ENCODE measurements around the gene WDR27.

The WDR27 gene

DNA sequence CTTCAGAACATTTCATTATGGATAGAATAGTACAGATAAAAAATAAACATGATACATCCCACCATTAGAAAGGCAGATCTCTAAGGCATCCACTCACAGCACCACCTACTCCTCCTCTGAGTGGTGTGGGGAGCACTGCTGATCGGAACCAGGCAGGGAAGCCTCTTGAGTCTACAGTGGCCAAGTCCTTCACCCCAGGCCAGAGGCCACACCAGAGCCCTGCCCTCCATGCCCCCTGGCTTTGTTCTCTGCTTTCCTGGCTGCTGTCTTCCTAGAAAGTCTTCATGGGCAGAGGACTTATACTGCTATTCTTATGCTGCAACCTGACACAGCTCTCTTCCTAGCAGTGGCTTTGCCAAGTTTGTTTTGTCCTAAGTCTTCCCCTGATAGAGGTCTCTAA is 246.4 kb downstream of the WDR27 start:
- no peak for DNase-seq (ENCODE audit: low spot score)
- TF ChIP-seq, protein P1, sequence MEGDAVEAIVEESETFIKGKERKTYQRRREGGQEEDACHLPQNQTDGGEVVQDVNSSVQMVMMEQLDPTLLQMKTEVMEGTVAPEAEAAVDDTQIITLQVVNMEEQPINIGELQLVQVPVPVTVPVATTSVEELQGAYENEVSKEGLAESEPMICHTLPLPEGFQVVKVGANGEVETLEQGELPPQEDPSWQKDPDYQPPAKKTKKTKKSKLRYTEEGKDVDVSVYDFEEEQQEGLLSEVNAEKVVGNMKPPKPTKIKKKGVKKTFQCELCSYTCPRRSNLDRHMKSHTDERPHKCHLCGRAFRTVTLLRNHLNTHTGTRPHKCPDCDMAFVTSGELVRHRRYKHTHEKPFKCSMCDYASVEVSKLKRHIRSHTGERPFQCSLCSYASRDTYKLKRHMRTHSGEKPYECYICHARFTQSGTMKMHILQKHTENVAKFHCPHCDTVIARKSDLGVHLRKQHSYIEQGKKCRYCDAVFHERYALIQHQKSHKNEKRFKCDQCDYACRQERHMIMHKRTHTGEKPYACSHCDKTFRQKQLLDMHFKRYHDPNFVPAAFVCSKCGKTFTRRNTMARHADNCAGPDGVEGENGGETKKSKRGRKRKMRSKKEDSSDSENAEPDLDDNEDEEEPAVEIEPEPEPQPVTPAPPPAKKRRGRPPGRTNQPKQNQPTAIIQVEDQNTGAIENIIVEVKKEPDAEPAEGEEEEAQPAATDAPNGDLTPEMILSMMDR (IDR thresholded peaks at IDR 0.05; ENCODE audit: borderline replicate concordance, control extremely low read depth, extremely low read depth, insufficient read depth, missing control alignments): no peak
- in situ Hi-C loops (cut with MboI; ENCODE audit: low sequenced_read_pairs, unreplicated experiment): no loop called here

DNA sequence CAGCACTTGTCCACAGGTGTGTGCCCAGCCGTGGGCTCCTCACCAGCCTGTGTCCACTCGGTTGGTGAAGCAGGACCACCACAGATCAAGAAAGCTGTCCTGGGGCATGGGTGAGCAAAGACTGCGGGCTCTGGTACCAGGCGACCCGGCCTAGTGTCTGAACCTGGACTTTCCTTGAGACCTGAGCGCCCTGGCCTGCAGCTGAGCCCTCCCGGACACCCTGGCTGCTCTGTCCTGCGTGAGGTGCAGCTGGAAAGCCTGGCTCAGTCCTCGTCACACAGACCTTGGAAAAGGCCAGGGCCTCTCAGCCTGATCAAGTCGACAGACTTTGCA is 247.0 kb downstream of the WDR27 start:
- TF ChIP-seq, protein P1 (IDR thresholded peaks at IDR 0.05; ENCODE audit: borderline replicate concordance, control extremely low read depth, extremely low read depth, insufficient read depth, missing control alignments): no peak
- in situ Hi-C loops (cut with MboI; ENCODE audit: low sequenced_read_pairs, unreplicated experiment): no loop called here
- no peak for DNase-seq (ENCODE audit: low spot score)

DNA sequence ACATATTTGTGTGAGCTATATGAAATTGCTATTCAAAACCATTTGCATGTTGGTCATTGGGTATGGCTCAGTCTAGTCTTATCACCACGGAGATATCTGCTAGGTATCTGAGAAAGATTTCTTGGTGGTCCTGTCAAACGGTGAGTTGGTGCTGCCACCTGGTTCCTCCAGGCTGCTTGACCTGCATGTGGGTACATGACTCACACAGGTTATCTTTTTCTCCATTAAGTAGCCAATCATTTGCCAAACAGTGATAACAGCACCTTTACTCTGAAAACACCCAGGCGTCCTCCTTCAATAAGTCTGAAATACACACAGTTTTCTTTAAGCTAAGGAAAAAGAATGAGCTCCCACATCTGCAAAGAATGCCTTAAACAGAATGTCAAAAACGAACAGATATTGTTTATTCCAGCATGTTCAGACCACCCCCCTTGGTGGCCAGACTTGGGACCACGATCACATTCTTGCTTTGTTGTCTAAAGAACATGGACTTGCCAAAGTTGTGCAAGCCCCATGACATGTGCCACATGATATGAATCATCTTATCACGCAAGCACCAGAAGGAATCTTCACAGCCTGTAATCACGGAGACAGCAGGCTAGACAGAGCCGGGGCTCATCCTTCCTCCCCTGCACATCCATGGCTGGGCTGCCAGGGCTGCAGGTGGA is 247.5 kb downstream of the WDR27 start:
- TF ChIP-seq, protein P1 (IDR thresholded peaks at IDR 0.05; ENCODE audit: borderline replicate concordance, control extremely low read depth, extremely low read depth, insufficient read depth, missing control alignments): no peak
- in situ Hi-C loops (cut with MboI; ENCODE audit: low sequenced_read_pairs, unreplicated experiment): no loop called here
- DNase-seq (ENCODE audit: low spot score): no peak

DNA sequence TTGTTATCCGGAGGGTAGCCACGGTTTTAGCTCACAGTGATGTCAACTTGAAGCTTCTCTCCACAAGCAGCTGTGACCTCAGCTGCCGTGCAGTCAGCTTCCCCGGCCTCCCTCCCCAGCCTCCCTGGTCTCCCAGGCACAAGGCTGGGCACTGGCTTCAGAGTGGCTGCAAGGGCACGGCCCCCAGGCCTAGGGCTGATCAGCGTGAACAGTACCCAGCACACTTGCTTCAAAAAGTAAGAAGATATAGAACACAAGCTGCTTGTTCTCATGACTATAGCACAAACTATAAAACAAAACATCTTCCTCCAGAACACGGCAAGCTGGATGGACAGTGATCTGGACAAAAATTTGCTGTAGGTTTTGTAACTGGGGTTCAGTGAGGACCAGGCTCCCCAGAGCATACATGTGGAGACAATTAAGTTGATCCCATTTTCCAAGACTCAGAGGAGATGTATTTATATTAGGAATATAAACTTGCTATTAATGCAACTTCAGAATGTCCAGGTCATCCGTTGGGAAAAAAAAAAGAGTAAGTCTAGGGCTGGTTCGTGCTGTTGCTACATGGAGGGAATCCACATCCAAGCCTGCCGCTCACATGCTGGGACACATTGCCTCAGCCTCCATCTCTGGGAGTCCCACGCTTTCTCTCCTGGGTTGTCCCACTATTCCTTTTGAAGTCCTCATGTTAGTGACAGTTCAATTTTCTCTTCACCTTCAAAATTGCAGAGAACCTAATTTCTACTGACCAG is 248.8 kb downstream of the WDR27 start:
- TF ChIP-seq, protein P1 (IDR thresholded peaks at IDR 0.05; ENCODE audit: borderline replicate concordance, control extremely low read depth, extremely low read depth, insufficient read depth, missing control alignments): no peak
- in situ Hi-C loops (cut with MboI; ENCODE audit: low sequenced_read_pairs, unreplicated experiment): no loop called here
- no peak for DNase-seq (ENCODE audit: low spot score)

DNA sequence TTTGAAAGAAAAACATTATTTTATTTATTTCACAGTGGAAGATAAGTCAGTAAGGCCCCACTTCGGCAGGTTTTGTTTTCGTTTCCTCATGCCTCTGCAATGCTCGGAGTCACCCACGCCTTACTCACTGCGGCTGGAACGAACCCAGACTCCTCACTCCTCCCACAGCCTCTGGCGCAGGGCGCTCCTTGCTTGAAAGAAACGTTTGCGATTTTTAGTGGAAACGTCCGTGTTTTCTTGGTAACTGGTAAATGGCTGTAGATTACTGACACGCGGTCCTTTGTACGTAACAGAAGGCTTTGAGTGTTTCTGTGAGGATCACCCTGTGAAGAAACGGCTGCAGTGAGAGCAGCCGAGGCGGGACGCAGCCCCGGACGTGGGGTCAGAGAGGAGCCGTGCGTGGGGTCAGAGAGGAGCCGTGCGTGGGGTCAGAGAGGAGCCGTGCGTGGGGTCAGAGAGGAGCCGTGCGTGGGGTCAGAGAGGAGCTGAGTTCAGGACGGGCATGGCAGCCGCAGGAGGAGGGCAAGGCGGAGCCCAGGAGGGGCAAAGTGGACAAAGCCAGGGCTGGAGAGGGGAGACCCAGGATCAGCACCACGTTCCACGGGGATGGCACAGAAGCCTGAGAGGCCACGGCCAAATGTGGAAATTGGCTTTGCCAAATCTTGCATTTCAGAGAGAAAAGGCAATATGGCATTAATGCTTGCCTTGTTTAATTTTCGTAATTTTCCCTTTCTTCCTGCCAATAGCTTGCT is 249.5 kb downstream of the WDR27 start:
- in situ Hi-C loops (cut with MboI; ENCODE audit: low sequenced_read_pairs, unreplicated experiment): no loop called here
- DNase-seq (ENCODE audit: low spot score): no peak
- TF ChIP-seq, protein P1 (IDR thresholded peaks at IDR 0.05; ENCODE audit: borderline replicate concordance, control extremely low read depth, extremely low read depth, insufficient read depth, missing control alignments): no peak

DNA sequence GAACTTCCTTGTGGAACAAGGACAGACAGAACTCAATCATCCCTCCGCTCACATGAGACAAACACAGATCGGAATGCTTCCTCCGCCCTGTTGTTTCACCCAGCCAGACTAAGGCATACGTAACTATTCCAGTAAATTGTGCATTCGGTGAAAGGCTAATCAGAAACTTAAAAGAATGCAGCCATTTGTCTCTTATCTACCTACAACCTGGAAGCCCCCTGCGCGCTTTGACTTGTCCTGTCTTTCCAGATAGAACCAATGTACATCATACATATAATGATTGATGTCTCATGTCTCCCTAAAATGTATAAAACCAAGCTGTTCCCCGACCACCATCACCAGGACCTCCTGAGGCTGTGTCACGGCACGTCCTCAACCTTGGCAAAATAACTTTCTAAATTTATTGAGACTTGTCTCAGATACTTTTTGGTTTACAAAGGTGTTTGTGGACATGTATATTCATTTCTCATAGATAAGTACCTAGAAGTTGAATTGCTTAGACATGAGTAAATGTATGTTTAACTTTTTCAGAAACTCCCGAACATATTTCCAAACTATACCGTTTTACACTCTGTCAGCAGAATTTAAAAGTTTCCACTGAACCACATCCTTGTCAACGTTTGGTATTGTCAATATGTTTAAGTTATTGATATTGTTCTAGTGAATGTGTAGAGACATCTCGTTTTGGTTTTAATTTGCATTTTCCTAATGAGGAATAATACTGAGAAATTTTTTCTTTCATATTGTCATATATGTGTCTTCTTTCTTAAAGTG is 250.6 kb downstream of the WDR27 start:
- in situ Hi-C loops (cut with MboI; ENCODE audit: low sequenced_read_pairs, unreplicated experiment): no loop called here
- DNase-seq (ENCODE audit: low spot score): no peak
- TF ChIP-seq, protein P1 (IDR thresholded peaks at IDR 0.05; ENCODE audit: borderline replicate concordance, control extremely low read depth, extremely low read depth, insufficient read depth, missing control alignments): no peak
